HepG2 (cell line): ENCODE measurements around the gene EIF2S2. TPM values are rescaled to one million over a fixed set of nuclear protein-coding genes. Genes with fewer than 3 reads are reported as not detected.
"Not testable (repeated sequence)": the region's sequence is repeated elsewhere in the genome, so short reads cannot be mapped to it uniquely, and the experiment has no call there.

Experiments
- BORCS8-MEF2B ChIP-seq: sonication (generic); formaldehyde crosslinking; IDR thresholded peaks from 2 replicates; pipeline ENCODE4 v1.8.0; 2022; ENCODE audit warnings: mild to moderate bottlenecking, missing genetic modification reagents
- GATAD2A ChIP-seq: IDR thresholded peaks from 2 replicates; pipeline ENCODE4 v1.6.1; 2016
- HNRNPK ChIP-seq: fragments of 200-400 bp; formaldehyde crosslinking; IDR thresholded peaks from 2 replicates; pipeline ENCODE4 v1.6.1; 2018; ENCODE audit warnings: low read length, low read depth, moderate library complexity, mild to moderate bottlenecking; ENCODE audit not compliant: poor library complexity, severe bottlenecking
- HNRNPL ChIP-seq: fragments of 200-400 bp; formaldehyde crosslinking; IDR thresholded peaks from 2 replicates; pipeline ENCODE4 v1.6.1; 2017; ENCODE audit warnings: mild to moderate bottlenecking, low read depth, low read length
- JUN ChIP-seq: sonication (generic); formaldehyde crosslinking; IDR thresholded peaks from 2 replicates; pipeline ENCODE4 v1.4.0; 2020; ENCODE audit warnings: mild to moderate bottlenecking, missing genetic modification reagents
- MYC ChIP-seq: sonication (generic); formaldehyde crosslinking; IDR thresholded peaks from 2 replicates; pipeline ENCODE4 v1.9.0; 2021; ENCODE audit warnings: missing genetic modification reagents, borderline replicate concordance
- NFKBIZ ChIP-seq: IDR thresholded peaks from 2 replicates; pipeline ENCODE4 v1.6.1; 2018; ENCODE audit warnings: missing genetic modification reagents, missing compliant biosample characterization
- SOX6 ChIP-seq, 2 experiments: fragments of 450-650 bp in 1 of 2; sonication (generic) in 1 of 2; formaldehyde crosslinking in 1 of 2; IDR thresholded peaks; 2 replicates each; pipeline versions ENCODE4 v1.4.0 to v1.6.1; 2017 to 2020; ENCODE audit warnings: antibody characterized with exemption in 1 of 2, mild to moderate bottlenecking in 1 of 2, missing genetic modification reagents in 1 of 2
- TGIF2 ChIP-seq: IDR thresholded peaks from 2 replicates; pipeline ENCODE4 v1.6.1; 2016; ENCODE audit warnings: control low read depth, missing compliant biosample characterization
- TOPORS ChIP-seq: sonication (generic); formaldehyde crosslinking; IDR thresholded peaks from 2 replicates; pipeline ENCODE4 v1.8.0; 2023; ENCODE audit warnings: mild to moderate bottlenecking, missing genetic modification reagents
- YY1 ChIP-seq: IDR thresholded peaks from 2 replicates; pipeline ENCODE4 v1.6.1; 2011; ENCODE audit warnings: low read length, low read depth, moderate library complexity, mild to moderate bottlenecking; ENCODE audit not compliant: insufficient read depth, insufficient replicate concordance
- ZBTB7B ChIP-seq: sonication (generic); formaldehyde crosslinking; IDR thresholded peaks from 2 replicates; pipeline ENCODE4 v1.4.0; 2020; ENCODE audit warnings: missing genetic modification reagents
- ZNF331 ChIP-seq: sonication (generic); formaldehyde crosslinking; IDR thresholded peaks from 2 replicates; pipeline ENCODE4 v1.4.0; 2020; ENCODE audit warnings: missing genetic modification reagents
- ZNF350 ChIP-seq: sonication (generic); formaldehyde crosslinking; IDR thresholded peaks from 2 replicates; pipeline ENCODE4 v1.4.0; 2020; ENCODE audit warnings: mild to moderate bottlenecking, low read depth, missing genetic modification reagents, borderline replicate concordance
- polyA plus RNA-seq, 8 experiments: library from polyadenylated mRNA; depleted of rRNA in 3 of 8; stranded (reverse) in 7 of 8; unstranded in 1 of 8; fragments of >200 nt; fragmentation: Illumina TruSeq in 4 of 8; extraction: Trizol in 4 of 8; gene quantifications; 2 replicates each; pipeline versions ENCODE4 v1.2.1 to v1.2.3, GENCODE V29; 2011 to 2016; ENCODE audit warnings: low read depth in 4 of 8, missing spikeins in 1 of 8, mixed read lengths in 1 of 8; ENCODE audit not compliant: insufficient read depth in 1 of 8
- total RNA-seq, 5 experiments: library from RNA; depleted of rRNA; stranded (reverse); fragments of >200 nt; fragmentation: Illumina TruSeq; extraction: Trizol; gene quantifications; 2 replicates each; pipeline ENCODE4 v1.2.3, GENCODE V29; 2016; ENCODE audit warnings: low read depth in 1 of 5
- TF ChIP-seq, protein P1 (sequence below): sonication (generic); formaldehyde crosslinking; IDR thresholded peaks from 2 replicates; pipeline ENCODE4 v1.4.0; 2020; ENCODE audit warnings: missing genetic modification reagents
- TF ChIP-seq, protein P2 (sequence below): sonication (generic); formaldehyde crosslinking; IDR thresholded peaks from 2 replicates; pipeline ENCODE4 v1.5.0; 2020; ENCODE audit warnings: missing genetic modification reagents, mild to moderate bottlenecking, borderline replicate concordance
- TF ChIP-seq, protein P3 (sequence below): sonication (generic); formaldehyde crosslinking; IDR thresholded peaks from 2 replicates; pipeline ENCODE4 v1.8.0; 2022; ENCODE audit warnings: missing genetic modification reagents, mild to moderate bottlenecking, moderate library complexity, borderline replicate concordance
- TF ChIP-seq, protein P4 (sequence below): sonication (generic); formaldehyde crosslinking; IDR thresholded peaks from 2 replicates; pipeline ENCODE4 v1.4.0; 2020; ENCODE audit warnings: missing genetic modification reagents, borderline replicate concordance
- TF ChIP-seq, protein P5 (sequence below): sonication (generic); formaldehyde crosslinking; IDR thresholded peaks from 2 replicates; pipeline ENCODE4 v1.8.1; 2023; ENCODE audit warnings: mild to moderate bottlenecking, missing genetic modification reagents

Gene EIF2S2
- total and polyA plus RNA-seq, 2 of the 13 experiments (the other 11 are each of a cell fraction or from before 2014, with no cell fraction given), result 126 to 213 TPM

DNA sequence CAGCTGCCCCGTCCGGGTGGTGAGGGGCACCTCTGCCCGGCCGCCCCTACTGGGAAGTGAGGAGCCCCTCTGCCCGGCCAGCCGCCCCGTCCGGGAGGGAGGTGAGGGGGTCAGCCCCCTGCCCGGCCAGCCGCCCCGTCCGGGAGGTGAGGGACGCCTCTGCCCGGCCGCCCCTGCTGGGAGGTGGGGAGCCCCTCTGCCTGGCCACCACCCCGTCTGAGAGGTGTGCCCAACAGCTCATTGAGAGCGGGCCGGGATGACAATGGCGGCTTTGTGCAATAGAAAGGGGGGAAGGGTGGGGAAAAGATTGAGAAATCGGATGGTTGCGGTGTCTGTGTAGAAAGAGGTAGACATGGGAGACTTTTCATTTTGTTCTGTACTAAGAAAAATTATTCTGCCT, 20.9 kb upstream of the EIF2S2 start (continued):
- TF ChIP-seq, protein P1, sequence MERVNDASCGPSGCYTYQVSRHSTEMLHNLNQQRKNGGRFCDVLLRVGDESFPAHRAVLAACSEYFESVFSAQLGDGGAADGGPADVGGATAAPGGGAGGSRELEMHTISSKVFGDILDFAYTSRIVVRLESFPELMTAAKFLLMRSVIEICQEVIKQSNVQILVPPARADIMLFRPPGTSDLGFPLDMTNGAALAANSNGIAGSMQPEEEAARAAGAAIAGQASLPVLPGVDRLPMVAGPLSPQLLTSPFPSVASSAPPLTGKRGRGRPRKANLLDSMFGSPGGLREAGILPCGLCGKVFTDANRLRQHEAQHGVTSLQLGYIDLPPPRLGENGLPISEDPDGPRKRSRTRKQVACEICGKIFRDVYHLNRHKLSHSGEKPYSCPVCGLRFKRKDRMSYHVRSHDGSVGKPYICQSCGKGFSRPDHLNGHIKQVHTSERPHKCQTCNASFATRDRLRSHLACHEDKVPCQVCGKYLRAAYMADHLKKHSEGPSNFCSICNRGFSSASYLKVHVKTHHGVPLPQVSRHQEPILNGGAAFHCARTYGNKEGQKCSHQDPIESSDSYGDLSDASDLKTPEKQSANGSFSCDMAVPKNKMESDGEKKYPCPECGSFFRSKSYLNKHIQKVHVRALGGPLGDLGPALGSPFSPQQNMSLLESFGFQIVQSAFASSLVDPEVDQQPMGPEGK, result peak; percentile 91
- TF ChIP-seq HNRNPL (0 out of 2 replicates have a peak, but pooled peaks have one; percentile 40), HNRNPK (peak; percentile 20), SOX6 (CRISPR knock-in tag; IDR thresholded peaks at IDR 0.05) (peak; percentile 93), TGIF2 (peak; percentile 43; the same call in 1 of the 2 replicates), JUN (CRISPR knock-in tag) (0 out of 2 replicates have a peak, but pooled peaks have one; percentile 21), ZNF350 (CRISPR knock-in tag) (0 out of 2 replicates have a peak, but pooled peaks have one; percentile 31), GATAD2A (peak; percentile 35; the same call in 1 of the 2 replicates), YY1 (peak; percentile 36), ZBTB7B (CRISPR knock-in tag) (peak; percentile 56; the same call in 1 of the 2 replicates), MYC (CRISPR knock-in tag) (peak; percentile 20; the same call in 1 of the 2 replicates), NFKBIZ (CRISPR knock-in tag) (0 out of 2 replicates have a peak, but pooled peaks have one; percentile 26), BORCS8-MEF2B (CRISPR knock-in tag) (peak; percentile 43; the same call in 1 of the 2 replicates), TOPORS (peak; percentile 87), ZNF331 (CRISPR knock-in tag) (peak; percentile 25; the same call in 1 of the 2 replicates)
- TF ChIP-seq SOX6 (IDR thresholded peaks at IDR 0.05), result not testable (repeated sequence)
- TF ChIP-seq, protein P2, sequence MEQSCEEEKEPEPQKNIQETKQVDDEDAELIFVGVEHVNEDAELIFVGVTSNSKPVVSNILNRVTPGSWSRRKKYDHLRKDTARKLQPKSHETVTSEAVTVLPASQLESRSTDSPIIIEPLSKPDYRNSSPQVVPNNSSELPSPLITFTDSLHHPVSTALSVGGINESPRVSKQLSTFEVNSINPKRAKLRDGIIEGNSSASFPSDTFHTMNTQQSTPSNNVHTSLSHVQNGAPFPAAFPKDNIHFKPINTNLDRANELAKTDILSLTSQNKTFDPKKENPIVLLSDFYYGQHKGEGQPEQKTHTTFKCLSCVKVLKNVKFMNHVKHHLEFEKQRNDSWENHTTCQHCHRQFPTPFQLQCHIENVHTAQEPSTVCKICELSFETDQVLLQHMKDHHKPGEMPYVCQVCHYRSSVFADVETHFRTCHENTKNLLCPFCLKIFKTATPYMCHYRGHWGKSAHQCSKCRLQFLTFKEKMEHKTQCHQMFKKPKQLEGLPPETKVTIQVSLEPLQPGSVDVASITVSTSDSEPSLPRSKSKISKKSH (CRISPR knock-in tag), result peak; percentile 86
- TF ChIP-seq, protein P3, sequence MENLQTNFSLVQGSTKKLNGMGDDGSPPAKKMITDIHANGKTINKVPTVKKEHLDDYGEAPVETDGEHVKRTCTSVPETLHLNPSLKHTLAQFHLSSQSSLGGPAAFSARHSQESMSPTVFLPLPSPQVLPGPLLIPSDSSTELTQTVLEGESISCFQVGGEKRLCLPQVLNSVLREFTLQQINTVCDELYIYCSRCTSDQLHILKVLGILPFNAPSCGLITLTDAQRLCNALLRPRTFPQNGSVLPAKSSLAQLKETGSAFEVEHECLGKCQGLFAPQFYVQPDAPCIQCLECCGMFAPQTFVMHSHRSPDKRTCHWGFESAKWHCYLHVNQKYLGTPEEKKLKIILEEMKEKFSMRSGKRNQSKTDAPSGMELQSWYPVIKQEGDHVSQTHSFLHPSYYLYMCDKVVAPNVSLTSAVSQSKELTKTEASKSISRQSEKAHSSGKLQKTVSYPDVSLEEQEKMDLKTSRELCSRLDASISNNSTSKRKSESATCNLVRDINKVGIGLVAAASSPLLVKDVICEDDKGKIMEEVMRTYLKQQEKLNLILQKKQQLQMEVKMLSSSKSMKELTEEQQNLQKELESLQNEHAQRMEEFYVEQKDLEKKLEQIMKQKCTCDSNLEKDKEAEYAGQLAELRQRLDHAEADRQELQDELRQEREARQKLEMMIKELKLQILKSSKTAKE, result peak; percentile 37; the same call in 1 of the 2 replicates
- TF ChIP-seq, protein P4, sequence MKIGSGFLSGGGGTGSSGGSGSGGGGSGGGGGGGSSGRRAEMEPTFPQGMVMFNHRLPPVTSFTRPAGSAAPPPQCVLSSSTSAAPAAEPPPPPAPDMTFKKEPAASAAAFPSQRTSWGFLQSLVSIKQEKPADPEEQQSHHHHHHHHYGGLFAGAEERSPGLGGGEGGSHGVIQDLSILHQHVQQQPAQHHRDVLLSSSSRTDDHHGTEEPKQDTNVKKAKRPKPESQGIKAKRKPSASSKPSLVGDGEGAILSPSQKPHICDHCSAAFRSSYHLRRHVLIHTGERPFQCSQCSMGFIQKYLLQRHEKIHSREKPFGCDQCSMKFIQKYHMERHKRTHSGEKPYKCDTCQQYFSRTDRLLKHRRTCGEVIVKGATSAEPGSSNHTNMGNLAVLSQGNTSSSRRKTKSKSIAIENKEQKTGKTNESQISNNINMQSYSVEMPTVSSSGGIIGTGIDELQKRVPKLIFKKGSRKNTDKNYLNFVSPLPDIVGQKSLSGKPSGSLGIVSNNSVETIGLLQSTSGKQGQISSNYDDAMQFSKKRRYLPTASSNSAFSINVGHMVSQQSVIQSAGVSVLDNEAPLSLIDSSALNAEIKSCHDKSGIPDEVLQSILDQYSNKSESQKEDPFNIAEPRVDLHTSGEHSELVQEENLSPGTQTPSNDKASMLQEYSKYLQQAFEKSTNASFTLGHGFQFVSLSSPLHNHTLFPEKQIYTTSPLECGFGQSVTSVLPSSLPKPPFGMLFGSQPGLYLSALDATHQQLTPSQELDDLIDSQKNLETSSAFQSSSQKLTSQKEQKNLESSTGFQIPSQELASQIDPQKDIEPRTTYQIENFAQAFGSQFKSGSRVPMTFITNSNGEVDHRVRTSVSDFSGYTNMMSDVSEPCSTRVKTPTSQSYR, result peak; percentile 96
- TF ChIP-seq, protein P5, sequence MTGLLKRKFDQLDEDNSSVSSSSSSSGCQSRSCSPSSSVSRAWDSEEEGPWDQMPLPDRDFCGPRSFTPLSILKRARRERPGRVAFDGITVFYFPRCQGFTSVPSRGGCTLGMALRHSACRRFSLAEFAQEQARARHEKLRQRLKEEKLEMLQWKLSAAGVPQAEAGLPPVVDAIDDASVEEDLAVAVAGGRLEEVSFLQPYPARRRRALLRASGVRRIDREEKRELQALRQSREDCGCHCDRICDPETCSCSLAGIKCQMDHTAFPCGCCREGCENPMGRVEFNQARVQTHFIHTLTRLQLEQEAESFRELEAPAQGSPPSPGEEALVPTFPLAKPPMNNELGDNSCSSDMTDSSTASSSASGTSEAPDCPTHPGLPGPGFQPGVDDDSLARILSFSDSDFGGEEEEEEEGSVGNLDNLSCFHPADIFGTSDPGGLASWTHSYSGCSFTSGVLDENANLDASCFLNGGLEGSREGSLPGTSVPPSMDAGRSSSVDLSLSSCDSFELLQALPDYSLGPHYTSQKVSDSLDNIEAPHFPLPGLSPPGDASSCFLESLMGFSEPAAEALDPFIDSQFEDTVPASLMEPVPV, result peak; percentile 23; the same call in 1 of the 2 replicates
